Stimulated activated CD8-positive, alpha-beta memory T cell treated with anti-CD3 and anti-CD28 coated beads, Interleukin-7, amount 100 ng/mL, for 24 hours (primary cell): Measurements from ENCODE around the gene EFNB2.

ENCODE experiments used
- DNase-seq: peaks from one replicate; pipeline ENCODE4 v3.0.0-alpha.2; 2020; ENCODE audit warnings: low read depth

EFNB2 gene, protein sequence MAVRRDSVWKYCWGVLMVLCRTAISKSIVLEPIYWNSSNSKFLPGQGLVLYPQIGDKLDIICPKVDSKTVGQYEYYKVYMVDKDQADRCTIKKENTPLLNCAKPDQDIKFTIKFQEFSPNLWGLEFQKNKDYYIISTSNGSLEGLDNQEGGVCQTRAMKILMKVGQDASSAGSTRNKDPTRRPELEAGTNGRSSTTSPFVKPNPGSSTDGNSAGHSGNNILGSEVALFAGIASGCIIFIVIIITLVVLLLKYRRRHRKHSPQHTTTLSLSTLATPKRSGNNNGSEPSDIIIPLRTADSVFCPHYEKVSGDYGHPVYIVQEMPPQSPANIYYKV

GRCh38 chr13:106535552-106536243 is at the start of gene EFNB2:
TSS of gene EFNB2 (minus strand) at chr13:106535662. CDS start at chr13:106534964, 698 bp downstream.
- DNase-seq, result peak; percentile 55

- DNase-seq, result no peak
Measured at GRCh38 chr13:106581225-106581624, 45.8 kb upstream of the EFNB2 start.

DNA sequence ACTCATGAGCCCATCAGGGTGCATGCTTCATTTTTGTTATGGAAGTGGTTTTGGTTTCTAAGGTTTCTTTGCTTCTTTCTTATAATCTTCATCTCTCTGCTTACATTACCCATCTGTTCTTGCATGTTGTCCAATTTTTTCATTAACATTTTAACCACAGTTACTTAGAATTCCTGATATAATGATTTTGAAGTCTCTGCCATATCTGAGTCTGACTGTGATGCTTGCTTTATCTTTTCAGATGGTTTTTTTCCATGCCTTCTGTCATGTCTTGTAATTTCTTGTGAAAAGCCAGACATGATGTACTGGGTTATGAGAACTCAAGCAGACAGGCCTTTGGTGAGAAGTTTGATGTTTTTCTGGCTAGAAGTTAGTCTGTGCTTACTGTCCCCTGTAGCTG is 40.4 kb upstream of the EFNB2 start:
- DNase-seq, result no peak

DNA sequence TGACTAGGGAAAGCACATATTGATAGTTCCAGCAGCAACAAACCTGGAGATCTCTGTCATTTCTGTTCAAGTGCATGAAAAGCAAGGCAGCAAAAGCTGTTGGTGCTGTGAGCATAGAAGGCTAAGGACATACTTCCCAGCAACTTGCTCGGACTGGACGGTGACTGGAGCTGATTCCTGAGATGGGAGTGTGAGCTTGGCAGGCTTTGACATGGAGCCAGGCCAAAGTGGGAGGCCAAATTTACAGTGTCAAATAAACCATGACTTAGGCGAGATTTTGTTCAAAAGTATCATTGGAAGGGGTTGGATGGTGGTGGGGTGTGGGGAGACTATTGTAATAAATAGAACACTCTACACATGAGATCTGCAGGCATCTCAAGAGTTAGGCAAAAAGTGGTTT is 38.4 kb upstream of the EFNB2 start:
- no peak for DNase-seq

GRCh38 chr13:106573284-106573846 is 37.9 kb upstream of the EFNB2 start:
- no peak for DNase-seq

GRCh38 chr13:106570299-106570852 is 34.9 kb upstream of the EFNB2 start:
- DNase-seq, result peak; percentile 26

DNA sequence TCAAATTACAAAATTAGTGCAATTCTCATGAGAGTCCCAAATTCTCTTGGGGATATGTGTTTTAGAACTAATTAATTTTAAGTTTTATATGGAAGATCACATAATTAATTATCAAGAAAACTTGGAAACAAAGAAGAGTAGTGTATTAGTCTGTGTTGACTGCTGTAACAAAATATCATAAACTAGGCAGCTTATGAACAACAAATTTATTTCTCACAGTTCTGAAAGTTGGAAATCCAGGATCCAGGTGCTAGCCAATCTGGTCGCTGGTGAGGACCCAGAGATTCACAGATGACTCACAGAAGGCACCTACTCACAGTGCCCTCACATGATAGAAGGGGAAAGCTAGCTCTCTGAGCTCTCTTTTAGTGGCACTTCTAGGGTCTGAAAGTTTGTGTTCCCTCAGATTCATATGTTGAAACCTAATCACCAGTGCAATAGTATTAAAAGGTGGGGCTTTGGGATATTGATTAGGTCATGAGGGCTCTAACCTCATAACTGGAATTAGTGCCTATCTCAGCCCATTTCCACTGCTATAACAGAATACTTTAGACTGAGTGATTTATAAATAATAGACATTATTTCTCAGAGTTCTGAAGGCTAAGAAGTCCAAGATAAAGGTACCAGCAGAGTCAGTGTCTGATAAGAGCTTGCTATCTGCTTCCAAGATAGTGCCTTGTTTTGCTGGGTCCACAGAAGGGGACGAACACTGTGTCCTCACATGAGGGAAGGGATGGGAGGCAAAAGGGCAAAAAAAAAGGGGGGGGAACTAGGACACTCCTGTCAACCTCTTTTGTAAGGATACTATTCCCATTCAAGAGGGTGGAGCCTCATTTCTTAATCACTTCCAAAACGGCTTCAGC is 34.0 kb upstream of the EFNB2 start:
- no peak for DNase-seq

GRCh38 chr13:106568299-106569003 is 33.0 kb upstream of the EFNB2 start:
- DNase-seq, result no peak

GRCh38 chr13:106567474-106568298 is 32.2 kb upstream of the EFNB2 start, which contains the start of gene ARGLU1:
TSS of gene ARGLU1 (minus strand) at chr13:106568137. CDS start at chr13:106567919, 218 bp downstream.
- DNase-seq, result peak; percentile 92

- DNase-seq, result no peak
Measured at GRCh38 chr13:106566641-106567473, 31.4 kb upstream of the EFNB2 start.

DNA sequence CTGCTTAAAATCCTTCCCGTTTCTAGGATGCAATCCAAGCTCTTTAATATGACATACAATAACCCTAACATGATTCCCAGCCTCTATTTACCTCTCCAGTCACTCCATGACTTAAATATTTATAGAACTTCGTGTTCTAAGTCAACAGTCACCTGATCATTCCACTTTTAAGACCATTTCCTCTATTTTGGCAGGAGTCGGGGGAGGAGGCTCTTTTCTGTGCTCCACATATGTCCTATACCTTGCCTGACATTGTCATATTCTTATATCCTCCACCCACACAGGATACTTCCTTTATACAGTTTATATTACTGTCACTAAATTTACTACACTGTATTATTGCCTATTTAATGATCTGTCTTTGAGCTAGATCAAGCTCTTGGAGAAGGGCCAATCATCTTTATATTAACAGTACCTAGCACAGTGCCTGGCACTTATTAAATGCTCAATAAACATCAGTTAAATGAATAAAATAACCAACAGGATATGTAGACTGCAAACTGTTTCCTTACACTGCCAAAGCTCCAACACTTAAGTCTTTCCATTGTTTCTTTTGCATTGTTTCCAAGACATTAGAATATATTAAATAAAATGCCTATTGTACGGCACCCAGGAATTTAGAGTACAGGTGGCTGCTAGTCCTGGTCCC is 29.8 kb upstream of the EFNB2 start:
- no peak for DNase-seq

DNA sequence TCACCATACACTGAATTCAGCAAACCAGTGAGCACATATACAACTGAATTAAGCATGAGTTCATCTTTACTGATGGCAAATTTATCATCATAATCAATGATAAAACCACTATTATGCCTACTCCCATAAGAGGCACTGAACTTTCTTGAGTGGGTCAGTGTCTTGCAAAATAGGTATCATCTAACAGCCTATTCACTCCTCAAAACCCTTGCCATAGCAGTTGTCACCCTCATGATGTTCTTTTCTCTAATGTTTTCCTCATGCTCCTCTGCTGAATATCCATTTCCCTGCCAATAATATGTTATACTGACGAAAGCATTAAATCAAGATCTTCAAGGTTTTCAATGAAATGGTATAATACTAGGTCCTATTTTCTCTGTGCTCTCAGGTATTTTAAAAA is 26.8 kb upstream of the EFNB2 start:
- DNase-seq, result no peak

DNA sequence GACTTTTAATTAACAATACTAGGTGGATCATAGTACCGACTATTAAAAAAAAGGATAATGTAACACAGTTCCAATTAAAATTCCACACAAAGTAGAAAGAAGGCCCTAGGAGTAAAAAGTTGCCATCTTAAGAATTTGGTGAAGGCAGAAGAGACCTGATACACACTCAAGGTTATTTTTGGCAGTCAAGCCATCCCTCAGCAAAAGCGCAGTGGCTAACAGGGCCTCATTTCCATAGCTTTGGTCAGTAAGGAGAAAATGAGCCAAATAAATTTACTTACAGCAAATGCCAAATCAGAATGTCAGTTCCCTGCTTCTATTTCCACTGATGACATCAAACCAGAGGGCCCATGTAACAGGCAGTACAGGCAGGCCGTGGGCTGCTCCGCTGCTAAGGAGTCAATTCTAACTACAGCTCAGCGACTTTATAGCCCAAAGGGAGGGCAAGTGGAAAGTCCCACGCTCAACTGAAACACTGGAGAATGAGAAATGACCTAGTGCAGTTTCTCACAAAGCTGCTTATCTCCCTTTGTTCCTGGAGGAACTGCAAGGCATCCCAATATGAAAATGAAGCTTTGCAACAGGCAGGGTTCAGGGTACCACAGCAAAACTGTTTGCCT is 26.2 kb upstream of the EFNB2 start:
- DNase-seq, result peak; percentile 7

DNA sequence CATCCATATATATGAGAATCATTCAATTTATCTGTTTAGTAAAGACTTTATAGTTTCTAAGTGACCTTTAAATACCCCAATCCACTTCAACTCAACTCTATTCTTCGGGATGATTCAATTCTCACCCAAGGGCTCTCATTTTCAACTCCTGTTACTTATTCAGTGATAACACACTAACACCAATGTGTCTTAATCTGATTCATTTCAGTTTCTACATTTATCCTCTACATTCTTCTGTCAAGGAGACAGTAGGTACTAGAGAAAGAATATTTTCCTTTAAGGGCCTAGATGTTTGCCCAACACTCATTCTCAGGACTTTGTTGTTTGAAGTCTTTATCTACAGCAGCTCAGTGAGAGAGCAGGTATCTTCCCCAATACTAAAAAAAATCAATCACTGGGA is 25.4 kb upstream of the EFNB2 start:
- no peak for DNase-seq

DNA sequence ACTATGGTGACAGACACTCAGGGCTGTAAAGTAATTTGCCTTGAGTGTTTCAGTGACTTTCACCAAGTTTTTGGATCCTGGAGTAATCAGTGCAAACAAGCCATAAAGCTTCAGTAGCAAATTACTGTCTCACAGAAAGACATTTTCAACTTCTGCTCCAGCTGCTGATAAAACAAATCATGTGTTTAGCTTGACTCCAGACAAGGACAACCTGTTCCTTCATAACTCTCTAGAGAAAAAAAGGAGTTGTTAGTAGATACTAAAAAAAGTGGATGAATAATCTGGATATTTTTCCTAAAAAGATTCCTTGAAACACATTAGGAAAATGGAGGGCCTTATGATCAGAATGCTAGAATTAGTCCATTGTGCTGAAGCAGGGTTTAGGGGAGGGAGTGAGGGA is 23.1 kb upstream of the EFNB2 start:
- DNase-seq, result no peak

GRCh38 chr13:106555631-106556328 is 20.3 kb upstream of the EFNB2 start:
- no peak for DNase-seq

- no peak for DNase-seq
Measured at GRCh38 chr13:106551751-106552150, 16.3 kb upstream of the EFNB2 start.

DNA sequence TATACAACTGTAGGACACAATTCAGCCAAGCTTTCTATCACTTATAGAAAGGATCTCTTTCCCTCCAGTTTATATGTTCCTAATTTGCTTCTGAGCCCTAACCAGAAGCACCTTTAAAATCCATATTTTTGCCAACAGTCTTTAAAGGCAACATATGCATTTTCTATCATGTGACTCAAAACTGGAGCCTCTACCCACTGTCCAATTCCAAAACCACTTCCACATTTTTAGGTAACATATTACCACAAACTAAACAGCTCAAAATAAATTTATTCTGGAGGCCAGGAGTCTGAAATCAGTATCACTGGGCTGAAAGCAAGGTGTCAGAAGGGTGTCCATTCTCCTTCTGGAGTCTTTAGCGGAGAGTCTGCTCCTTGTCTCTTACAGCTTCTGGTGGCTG is 15.9 kb upstream of the EFNB2 start:
- no peak for DNase-seq
